NCI-H2227 (cell line): ENCODE data around the gene PTPRN2.

Source experiments
- DNase-seq: peaks from one replicate; lab custom pipeline; 2025; ENCODE audit not compliant: unreplicated experiment; lab: John Stamatoyannopoulos, UW

Gene PTPRN2

GRCh38 chr7:158273138-158273651 lies 314.4 kb downstream of the PTPRN2 start:
- no peak for DNase-seq

DNA sequence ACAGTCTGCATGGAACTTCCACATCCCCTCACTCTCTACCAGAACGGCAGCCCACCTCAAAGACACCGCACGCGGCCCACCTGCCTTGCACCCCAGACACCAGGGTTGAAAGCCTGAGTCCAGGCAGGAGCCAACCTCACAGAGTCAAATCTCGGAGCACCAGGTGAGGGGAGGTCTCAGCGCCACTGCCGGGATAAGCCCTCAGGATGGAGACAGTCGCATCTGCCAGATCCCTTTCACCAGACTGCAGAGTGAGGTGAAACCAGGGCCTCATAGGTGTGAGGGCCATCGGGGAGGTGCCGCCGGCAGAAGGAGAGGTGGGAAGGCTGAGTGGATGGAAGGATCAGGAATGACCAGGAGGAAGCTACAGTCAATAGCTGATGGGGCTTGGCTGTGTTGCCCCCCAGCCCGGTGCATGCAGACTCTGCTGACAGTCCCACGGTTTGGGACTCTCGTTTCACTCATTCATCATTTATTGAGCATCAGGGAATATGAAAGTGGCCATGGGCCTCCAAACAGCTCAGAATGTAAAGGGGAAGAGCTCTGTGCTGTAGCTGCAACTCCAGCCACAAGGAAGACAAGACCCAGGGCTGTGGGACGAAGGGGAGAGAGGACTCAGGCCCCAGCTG lies 315.0 kb downstream of the PTPRN2 start:
- DNase-seq = no peak

DNA sequence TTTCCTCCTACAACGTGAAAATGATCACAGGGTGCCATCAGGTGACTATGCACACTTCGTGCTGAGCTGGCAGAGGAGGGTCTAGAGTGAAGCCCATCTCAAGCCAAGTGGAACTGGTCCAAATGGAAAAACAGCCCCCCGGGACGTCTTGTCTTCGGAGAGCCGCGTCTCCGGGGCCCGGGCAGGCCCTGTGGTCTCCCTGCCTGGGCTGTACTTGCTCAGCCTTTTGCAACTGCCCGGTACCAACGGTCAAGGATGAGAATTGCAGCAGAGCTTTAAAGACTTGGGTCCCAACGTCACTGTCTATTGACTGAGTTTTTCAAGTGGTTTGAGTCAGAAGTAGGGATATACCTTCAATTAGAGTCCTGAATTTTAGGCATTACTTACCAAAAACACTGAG lies 315.5 kb downstream of the PTPRN2 start:
- DNase-seq = no peak

GRCh38 chr7:158271646-158272045 lies 316.0 kb downstream of the PTPRN2 start:
- no peak for DNase-seq

GRCh38 chr7:158270856-158271413 lies 316.7 kb downstream of the PTPRN2 start:
- DNase-seq = no peak

- DNase-seq = no peak
Measured at GRCh38 chr7:158270106-158270775, 317.4 kb downstream of the PTPRN2 start.

GRCh38 chr7:158268816-158269535 lies 318.6 kb downstream of the PTPRN2 start:
- DNase-seq = no peak

- no peak for DNase-seq
Measured at GRCh38 chr7:158267742-158268435, 319.7 kb downstream of the PTPRN2 start.

DNA sequence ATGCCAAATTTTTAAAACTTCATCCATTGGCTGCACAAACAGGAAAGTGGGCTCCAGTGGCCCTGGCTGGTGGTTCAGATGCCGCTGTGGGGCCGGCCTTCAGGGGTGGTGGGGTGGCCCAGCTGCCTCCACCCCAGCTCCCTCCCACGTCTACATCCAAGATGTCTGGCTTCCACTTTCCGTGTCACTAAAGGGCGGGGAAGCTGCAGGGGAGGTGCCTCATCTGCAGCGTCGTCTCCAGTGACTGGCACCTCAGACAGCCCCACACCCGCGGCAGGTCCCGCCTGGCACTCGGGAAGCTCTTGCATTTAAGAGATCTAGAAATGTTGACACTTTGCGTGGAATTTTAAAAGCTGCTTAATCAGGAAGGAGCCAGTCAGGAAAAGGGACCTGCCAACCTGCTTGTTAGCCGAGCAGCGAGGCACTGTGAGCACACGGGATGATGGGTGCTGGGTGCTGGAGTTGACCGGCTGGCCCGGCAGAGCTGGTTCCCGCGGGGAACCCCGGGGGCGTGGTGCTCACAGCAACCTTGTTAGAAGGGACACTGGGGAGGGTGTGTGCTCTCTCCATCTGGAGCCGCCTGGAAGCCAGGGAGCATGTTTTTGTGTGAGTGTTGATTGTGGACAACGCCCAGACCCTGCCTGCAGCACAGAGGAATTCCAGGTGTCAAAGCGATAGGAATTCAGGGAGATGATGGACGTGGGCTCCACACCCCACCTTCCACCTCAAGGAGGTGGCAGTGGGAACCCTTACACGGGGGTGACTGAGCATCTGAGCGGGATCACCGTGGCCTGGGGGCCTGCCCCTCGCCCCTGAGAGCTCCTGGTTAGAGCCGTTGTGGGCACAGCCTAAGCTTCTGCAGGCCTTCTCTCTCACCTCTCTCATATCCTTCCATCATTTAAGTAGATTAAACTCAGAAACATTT lies 320.5 kb downstream of the PTPRN2 start:
- DNase-seq = no peak

GRCh38 chr7:158266426-158266816 lies 321.2 kb downstream of the PTPRN2 start:
- DNase-seq = no peak

GRCh38 chr7:158265743-158266080 lies 321.9 kb downstream of the PTPRN2 start:
- DNase-seq = no peak

GRCh38 chr7:158264881-158265742 lies 322.5 kb downstream of the PTPRN2 start:
- no peak for DNase-seq

GRCh38 chr7:158263964-158264748 lies 323.5 kb downstream of the PTPRN2 start:
- no peak for DNase-seq

GRCh38 chr7:158263110-158263963 lies 324.3 kb downstream of the PTPRN2 start:
- no peak for DNase-seq

- DNase-seq = no peak
Measured at GRCh38 chr7:158262284-158263109, 325.1 kb downstream of the PTPRN2 start.

DNA sequence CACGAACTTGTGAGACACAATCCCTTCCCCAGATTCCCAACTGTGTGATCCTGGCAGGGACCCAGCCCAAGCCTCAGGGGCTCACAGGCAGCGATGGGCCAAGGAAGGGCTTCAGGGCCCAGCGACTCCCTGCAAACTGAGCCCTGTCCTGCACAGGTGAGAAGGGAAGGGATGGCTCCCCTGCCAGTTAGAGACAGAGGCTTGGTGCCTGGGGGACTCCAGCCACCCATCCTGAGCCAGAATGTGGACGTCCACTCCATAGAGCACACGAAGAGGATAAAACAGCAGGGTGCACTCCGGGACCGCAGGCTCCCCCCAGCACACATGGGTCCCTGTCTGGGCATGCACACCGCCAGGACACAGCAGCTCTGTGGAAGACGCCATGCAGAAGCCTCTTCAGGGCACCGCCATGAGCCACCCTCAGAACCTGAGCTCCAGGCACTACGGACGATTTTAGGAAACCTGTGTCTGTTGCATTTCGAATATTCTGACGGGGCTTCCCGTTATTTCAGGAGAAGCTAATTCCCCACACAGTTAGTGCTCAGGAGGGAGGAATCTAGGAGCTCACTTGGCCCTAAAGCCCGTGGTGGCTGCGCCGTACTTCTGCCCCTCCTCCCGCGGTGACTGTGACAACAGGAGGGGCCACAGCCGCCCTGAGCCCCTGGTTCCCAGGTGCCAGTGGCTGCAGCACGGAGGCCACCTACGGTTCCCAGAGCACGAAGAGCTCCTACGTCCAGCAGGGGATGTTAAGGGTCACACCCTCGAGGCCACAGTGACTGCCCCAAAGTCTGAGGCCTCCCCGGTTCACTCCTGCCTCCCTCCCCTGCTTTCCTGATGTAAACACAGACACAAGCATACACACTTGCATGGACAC lies 326.0 kb downstream of the PTPRN2 start:
- no peak for DNase-seq
